ELR (cell line): ENCODE data around the gene HCN1.
A peak's percentile ranks its signal among the peaks of the same experiment; 100 is the strongest.

Experiments
- DNase-seq: peaks from one replicate; pipeline ENCODE4 v3.0.0-alpha.2; 2015; ENCODE audit warnings: low read depth

Gene HCN1

GRCh38 chr5:45696206-45696836 is at the start of gene HCN1:
HCN1 (minus strand) TSS chr5:45696380.
- DNase-seq: no peak

- no peak for DNase-seq
Measured at GRCh38 chr5:45741110-45741509, 44.9 kb upstream of the HCN1 start.

- DNase-seq: no peak
Measured at GRCh38 chr5:45737153-45737552, 41.0 kb upstream of the HCN1 start.

GRCh38 chr5:45725537-45725936 is 29.4 kb upstream of the HCN1 start:
- DNase-seq: no peak

- DNase-seq: no peak
Measured at GRCh38 chr5:45697201-45697600, 1.0 kb upstream of the HCN1 start.

GRCh38 chr5:45695804-45696156 is 400 bp downstream of the HCN1 start:
- no peak for DNase-seq

- DNase-seq: no peak
Measured at GRCh38 chr5:45694971-45695803, 993 bp downstream of the HCN1 start.

GRCh38 chr5:45694255-45694814 is 1.8 kb downstream of the HCN1 start:
- no peak for DNase-seq

GRCh38 chr5:45692481-45692880 is 3.7 kb downstream of the HCN1 start:
- DNase-seq: no peak

GRCh38 chr5:45691656-45692055 is 4.5 kb downstream of the HCN1 start:
- no peak for DNase-seq

- no peak for DNase-seq
Measured at GRCh38 chr5:45687701-45688100, 8.5 kb downstream of the HCN1 start.

GRCh38 chr5:45686620-45687019 is 9.6 kb downstream of the HCN1 start:
- no peak for DNase-seq

- no peak for DNase-seq
Measured at GRCh38 chr5:45684118-45684517, 12.1 kb downstream of the HCN1 start.

- DNase-seq: no peak
Measured at GRCh38 chr5:45680950-45681349, 15.2 kb downstream of the HCN1 start.

GRCh38 chr5:45677524-45677923 is 18.7 kb downstream of the HCN1 start:
- DNase-seq: no peak

GRCh38 chr5:45672271-45672670 is 23.9 kb downstream of the HCN1 start:
- no peak for DNase-seq

GRCh38 chr5:45648744-45649143 is 47.4 kb downstream of the HCN1 start:
- no peak for DNase-seq

- no peak for DNase-seq
Measured at GRCh38 chr5:45643056-45643455, 53.1 kb downstream of the HCN1 start.

GRCh38 chr5:45642370-45642769 is 53.8 kb downstream of the HCN1 start:
- no peak for DNase-seq

GRCh38 chr5:45639040-45639439 is 57.1 kb downstream of the HCN1 start:
- DNase-seq: peak; percentile 6

- DNase-seq: no peak
Measured at GRCh38 chr5:45627076-45627656, 69.0 kb downstream of the HCN1 start.

GRCh38 chr5:45623832-45624231 is 72.3 kb downstream of the HCN1 start:
- no peak for DNase-seq

- no peak for DNase-seq
Measured at GRCh38 chr5:45622365-45622764, 73.8 kb downstream of the HCN1 start.
